22Rv1 (cell line): ENCODE results near the gene NEDD4L.

ENCODE experiments used
- CTCF ChIP-seq: fragments of 450-650 bp; IDR thresholded peaks from 2 replicates; pipeline ENCODE4 v1.5.1; 2017; ENCODE audit warnings: mild to moderate bottlenecking
- ZFX ChIP-seq: fragments of 450-650 bp; IDR thresholded peaks from 2 replicates; pipeline ENCODE4 v1.6.1; 2017; ENCODE audit warnings: antibody characterized with exemption, borderline replicate concordance

- TF ChIP-seq CTCF, result no peak
- TF ChIP-seq ZFX, result no peak
These were observed 177.2 kb downstream of the NEDD4L start for GRCh38 chr18:58221060-58221725.
